Fibroblast of pulmonary artery (primary cell): Measurements from ENCODE around the gene AP1M1.
"Not testable (repeated sequence)": the region's sequence is repeated elsewhere in the genome, so short reads cannot be mapped to it uniquely, and the experiment has no call there.

Source experiments
- DNase-seq: peaks from one replicate; pipeline ENCODE4 v3.0.0-alpha.2; 2010; ENCODE audit warnings: low read depth
- H3K4me3 ChIP-seq: replicated peaks from 2 replicates; pipeline ENCODE4 v1.5.1; 2011; ENCODE audit warnings: low read depth, mild to moderate bottlenecking, control low read depth, low read length, moderate library complexity
- TF ChIP-seq, protein P1 (sequence below): IDR thresholded peaks from 2 replicates; pipeline ENCODE4 v1.5.1; 2011; ENCODE audit warnings: mild to moderate bottlenecking, control low read depth, low read length, inconsistent platforms; ENCODE audit errors: missing control alignments

Gene AP1M1

DNA sequence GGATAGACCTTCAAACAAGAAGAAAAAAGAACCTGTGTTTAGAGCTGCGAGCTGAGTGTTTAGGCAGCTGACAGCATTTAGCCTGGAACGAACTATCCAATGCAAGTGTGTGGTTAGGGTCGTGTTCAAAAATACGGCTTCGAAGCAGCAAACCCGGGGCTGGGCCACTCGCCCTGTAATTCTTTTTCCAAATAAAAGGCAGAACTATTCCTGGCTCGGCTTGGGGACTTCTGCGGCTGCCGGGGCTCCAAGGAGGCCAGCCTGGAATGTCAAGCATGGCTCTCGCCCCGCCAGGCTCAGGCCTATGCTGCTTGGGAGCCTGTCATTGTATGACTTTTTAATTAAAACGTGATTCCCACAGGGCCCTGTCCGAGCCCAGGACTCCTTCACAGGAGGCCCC is 75.2 kb downstream of the AP1M1 start:
- H3K4me3 ChIP-seq = no peak overlapping the region
- TF ChIP-seq, protein P1, sequence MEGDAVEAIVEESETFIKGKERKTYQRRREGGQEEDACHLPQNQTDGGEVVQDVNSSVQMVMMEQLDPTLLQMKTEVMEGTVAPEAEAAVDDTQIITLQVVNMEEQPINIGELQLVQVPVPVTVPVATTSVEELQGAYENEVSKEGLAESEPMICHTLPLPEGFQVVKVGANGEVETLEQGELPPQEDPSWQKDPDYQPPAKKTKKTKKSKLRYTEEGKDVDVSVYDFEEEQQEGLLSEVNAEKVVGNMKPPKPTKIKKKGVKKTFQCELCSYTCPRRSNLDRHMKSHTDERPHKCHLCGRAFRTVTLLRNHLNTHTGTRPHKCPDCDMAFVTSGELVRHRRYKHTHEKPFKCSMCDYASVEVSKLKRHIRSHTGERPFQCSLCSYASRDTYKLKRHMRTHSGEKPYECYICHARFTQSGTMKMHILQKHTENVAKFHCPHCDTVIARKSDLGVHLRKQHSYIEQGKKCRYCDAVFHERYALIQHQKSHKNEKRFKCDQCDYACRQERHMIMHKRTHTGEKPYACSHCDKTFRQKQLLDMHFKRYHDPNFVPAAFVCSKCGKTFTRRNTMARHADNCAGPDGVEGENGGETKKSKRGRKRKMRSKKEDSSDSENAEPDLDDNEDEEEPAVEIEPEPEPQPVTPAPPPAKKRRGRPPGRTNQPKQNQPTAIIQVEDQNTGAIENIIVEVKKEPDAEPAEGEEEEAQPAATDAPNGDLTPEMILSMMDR = no peak
- DNase-seq = no peak

DNA sequence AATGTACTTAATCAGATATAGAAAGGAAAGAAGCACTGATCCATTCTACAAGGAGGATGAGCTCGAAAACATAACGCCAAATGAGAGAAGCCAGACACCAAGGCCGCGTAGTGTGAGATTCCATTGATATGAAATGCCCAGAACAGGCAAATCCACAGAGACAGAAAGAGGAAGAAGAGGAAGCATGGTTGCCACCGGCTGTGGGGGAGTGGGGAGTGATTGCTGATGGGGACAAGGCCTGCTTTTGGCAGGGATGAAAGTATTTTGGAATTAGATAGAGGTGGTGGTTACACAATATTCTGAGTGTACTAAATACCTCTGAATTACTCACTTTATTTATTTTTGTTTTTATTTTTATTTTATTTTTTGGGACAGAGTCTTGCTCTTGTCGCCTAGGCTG is 76.7 kb downstream of the AP1M1 start:
- TF ChIP-seq, protein P1 = no peak
- peak; percentile 60 for DNase-seq
- H3K4me3 ChIP-seq = no peak overlapping the region

DNA sequence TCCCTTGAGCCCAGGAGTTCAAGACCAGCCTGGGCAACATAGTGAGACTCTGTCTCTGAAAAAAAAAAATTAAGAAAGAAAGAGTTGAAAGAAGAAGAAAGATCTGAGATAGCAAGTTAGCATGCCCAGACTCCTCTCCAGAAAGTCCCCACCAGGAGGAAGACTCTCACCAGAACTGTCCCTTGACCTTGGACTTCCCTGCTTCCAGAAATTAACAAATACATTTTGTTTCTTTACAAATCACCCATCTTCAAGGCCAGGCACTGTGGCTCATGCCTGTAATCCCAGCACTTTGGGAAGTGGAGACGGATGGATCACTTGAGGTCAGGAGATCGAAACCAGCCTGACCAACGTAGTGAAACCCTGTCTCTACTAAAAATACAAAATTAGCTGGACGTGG is 82.6 kb downstream of the AP1M1 start:
- H3K4me3 ChIP-seq = no peak overlapping the region
- TF ChIP-seq, protein P1 = no peak
- no peak for DNase-seq

DNA sequence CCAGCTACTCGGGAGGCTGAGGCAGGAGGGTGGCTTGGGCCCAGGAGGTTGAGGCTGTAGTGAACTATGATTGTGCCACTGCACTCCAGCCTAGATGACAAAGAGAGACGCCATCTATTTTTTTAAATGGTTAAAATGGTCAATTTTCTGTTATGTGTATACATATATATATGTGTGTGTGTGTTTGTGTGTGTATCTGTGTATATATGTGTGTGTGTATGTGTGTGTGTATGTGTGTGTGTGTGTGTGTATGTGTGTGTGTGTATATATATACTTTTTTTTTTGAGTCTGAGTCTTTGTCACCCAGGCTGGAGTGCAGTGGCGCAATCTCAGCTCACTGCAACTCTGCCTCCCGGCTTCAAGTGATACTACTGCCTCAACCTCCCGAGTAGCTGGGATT is 84.0 kb downstream of the AP1M1 start:
- TF ChIP-seq, protein P1 = no peak
- H3K4me3 ChIP-seq = no peak overlapping the region
- no peak for DNase-seq

DNA sequence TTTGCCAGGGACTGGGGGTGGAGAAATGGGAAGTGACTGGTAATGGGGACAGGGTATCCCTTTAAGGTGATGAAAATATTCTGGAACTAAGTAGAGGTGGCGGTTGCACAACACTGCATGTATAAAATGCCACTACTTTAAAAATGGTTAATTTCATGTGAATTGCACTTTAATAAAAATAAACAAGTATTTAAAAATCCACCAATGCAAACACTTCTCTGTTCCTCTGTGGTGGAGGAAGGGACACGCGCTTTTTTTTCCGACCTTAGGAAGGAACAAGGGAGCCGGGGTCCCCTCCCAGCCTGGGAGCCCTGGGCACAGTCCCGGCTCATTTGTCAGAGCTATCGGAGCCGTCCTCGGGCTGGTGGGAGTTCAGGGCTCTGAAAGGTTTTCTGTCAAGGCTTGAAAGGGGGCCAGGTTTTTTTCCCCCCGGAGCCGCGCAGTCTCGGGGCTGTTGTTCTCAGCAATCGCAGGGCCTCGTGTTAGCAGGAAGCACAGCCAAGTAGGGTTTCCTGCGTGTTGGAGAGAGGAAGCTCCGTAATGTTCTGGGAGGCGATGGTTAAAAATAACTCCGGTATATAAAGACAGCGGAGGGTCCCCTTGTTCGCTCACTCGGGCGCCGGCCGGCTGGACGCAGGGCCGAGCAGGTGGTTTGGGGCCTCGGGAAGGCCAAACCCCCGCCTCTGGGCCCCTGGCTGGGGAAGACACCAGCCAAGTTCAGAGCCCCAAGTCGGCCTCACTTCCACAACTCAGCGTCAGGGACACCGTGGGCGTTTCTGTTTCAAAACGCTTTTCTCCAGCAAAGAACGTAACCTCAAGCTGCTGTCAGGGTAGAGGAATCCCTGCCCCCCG is 85.7 kb downstream of the AP1M1 start:
- TF ChIP-seq, protein P1 = no peak
- H3K4me3 ChIP-seq = peak overlapping the region; percentile 9

DNA sequence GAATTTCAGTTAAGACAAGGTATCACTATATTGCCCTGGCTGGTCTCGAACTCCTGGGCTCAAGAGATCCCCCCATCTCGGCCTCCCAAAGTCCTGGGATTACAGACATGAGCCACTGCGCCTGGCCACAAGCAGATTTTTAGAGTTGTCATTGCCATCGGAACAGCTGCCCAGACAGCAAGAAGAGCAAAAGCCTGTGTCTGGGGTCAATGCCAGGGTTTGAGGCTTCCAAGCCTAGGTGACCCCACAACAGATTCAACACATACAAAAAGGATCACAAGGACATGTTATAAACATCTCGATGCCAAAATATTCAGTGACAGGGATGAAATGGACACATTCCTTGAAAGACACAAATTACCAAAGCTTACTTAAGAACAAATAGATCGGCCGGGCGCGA is 86.8 kb downstream of the AP1M1 start:
- TF ChIP-seq, protein P1 = no peak
- no peak overlapping the region for H3K4me3 ChIP-seq
- no peak for DNase-seq

More for the DNA sequence above, 85.7 kb downstream of the AP1M1 start:
- peak; percentile 97 for DNase-seq

DNA sequence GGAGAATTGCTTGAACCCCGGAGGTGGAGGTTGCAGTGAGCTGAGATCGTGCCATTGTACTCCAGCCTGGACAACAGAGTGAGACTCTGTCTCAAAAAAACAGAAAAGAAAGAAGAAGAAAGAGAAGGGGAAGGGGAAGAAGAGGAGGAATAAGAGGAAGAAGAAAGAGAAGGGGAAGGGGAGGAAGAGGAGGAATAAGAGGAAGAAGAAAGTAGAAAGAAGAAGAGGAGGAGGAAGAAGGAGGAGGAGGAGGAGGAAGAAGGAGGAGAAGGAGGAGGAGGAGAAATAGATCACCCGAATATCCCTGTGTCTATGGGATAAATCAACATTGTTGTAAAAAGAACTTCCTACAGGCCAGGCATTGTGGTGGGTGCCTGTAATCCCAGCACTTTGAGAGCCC is 87.4 kb downstream of the AP1M1 start:
- DNase-seq, H3K4me3 ChIP-seq: not testable (repeated sequence)
